Amygdala (tissue), 56 donors: ENCODE results near the gene ADAM12.
"Not testable (repeated sequence)": the region's sequence is repeated elsewhere in the genome, so short reads cannot be mapped to it uniquely, and the experiment has no call there.

Experiments used
- DNase-seq, 56 donors: peaks; one replicate each; lab custom pipeline; 2025; lab: John Stamatoyannopoulos, UW

ADAM12 gene

GRCh38 chr10:126268013-126268920 is 120.0 kb downstream of the ADAM12 start:
- DNase-seq: no peak

DNA sequence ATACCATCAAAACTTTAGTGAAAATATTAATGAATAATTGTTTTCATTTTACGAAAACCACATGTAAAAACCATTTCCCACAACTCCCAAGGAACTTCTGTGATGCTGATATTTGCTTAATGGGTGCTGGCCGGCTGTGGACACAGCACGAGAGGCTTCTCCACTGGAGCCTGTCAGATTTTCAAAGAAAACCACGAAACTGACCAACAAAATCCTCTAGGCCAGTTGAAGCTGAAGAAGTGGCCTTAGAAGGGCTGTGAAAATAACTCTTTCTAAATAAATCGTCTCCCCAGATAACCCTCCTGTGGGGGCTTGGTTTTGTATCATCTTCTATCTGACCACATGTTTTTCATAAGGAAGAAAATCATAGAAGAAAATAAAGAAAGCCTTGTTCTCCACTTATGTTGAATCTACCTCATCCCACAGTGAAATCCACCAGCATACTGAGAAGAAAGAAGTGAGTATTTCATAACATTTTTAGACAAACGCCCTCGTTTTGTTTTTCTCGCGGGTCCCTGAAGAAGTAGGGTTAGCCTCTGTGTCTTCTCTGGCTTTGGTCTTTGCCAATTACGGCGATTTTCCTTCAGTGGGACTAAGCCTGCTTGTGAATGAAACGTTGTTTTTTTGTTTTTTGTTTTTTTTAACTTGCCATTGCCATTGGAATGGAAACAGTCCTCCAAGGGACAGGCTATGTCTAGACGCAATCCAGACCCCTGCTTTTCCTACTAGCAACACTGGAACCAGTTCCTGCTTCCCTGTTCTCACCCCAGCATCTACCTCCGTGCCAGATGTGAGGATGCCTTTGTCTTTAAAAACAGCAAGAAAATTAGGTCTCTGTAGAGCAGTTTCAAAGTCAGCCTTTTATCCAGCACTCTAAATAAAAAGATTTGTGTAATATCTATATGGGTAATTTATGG is 123.9 kb downstream of the ADAM12 start:
- DNase-seq: no peak

DNA sequence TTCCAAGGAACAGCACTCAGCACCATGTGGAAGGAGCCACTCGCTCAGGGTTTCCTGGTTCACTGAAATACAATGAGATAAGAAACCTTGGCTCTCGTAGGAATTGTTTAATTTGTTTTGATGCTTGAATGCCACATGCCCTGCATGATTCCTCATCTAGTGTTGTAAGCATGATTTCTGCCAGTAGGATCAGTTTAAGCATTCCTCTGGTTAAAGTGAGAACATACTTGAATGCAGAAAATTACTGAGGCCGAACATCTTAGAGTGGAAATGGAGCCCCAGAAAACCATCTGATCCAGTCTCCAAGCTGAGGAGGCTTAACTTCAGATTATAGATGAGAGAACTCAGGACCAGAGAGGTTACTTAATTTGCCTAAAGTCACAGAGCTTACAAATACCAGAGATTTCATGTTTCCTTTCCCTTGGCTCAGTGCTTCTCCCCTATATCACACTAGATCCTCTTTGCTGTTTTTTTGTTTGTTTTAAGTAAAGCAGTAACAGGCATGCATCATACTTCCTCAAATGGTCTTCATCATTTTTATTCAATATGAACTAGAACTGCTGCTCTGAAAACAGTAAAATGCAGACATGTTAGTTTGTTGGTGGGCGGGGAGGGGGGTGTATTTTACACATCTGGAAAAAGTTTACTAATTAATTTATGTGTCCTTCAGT is 125.1 kb downstream of the ADAM12 start:
- DNase-seq: no peak

GRCh38 chr10:126262233-126262838 is 125.9 kb downstream of the ADAM12 start:
- DNase-seq: no peak

DNA sequence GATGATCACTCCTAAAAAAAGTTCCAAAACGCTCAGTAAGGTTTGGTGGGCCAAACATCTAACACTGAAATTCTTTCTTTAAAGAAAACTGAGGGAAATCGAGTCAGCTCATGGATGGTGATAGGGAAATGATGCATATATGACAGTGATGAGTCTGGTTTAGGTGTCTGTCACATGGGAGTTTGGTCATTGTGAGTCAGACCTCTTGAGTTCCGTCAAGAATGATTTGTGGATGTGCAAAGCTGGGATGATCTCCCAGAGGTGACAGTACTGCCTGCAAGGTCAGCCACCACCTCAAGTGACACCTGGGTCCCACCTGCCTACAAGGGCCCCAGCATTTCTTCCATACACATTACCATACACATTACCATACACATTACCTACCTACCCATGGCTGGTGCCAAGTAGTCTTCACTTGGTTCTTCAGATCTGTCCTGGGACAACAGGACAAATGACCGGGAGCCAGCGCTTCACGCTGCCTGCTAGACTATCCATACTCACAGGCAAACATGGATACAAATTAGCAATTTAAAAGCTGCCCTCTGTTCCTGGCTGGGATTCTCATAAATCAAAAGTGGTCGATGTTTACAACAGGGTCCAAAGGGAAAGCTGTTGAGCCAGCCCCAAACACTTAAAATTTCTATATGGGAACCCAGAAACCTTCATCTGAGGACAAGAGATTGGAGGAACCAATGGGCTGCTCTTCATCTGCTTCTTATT is 128.4 kb downstream of the ADAM12 start:
- no peak for DNase-seq

GRCh38 chr10:126256864-126257263 is 131.4 kb downstream of the ADAM12 start:
- no peak for DNase-seq

GRCh38 chr10:126255313-126255712 is 133.0 kb downstream of the ADAM12 start:
- DNase-seq: no peak

- DNase-seq: no peak
These were observed 134.7 kb downstream of the ADAM12 start for GRCh38 chr10:126253611-126253998.

DNA sequence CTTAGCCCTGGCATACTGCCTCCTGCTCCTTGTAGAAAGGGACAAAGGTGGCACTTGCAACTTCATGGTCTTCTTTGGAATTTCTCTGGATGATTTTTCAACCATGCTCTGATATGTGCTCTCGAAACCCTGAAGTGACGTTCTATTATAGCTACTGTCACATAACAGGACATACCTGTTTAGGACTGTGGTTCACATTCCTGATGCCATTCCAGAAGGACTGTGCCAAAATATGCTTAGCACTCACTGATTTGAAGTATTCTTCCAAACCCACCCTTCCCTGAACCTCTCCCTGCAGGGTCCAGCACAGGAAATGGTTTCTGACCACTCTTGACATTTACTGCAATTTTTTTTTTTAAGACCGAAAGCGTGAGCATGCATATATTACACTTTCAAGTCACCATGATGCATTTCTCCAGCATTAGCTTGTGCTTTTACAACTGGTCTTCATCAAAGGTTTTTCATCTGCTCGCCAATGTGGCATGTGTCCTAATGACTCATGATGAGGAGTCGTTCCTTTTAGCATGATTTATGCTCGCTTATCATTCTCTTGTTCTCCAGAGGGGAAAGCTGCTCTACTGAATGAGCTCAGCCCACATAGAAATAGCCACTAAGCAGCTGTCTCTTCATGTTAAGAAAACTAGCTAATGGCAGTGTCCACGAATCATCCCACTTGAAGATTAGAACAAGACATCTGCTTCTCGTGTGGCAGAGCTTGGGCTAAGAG is 135.2 kb downstream of the ADAM12 start:
- no peak for DNase-seq

DNA sequence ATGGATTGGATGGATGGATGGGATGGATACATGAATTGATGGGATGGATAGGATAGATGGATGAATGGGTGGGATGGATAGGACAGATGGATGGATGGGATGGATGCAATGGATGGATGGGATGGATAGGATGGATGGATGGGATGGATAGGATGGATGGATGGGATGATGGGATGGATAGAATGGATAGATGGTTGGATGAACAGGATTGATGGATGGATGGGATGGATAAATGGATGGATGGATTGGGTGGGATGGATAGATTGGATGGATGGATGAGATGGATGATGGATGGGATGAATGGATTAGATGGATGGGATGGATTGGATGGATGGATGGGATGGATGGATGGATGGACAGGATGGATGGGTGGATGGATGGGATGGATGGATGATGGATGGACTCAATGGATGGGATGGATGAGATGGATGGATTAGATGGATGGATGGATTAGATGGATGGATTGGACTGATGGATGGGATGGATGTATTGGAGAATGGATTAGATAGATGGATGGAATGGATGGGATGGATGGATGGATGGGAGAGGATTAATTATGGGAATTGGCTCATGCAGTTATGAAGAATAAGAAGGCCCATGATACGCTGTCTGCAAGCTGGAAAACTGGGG is 136.4 kb downstream of the ADAM12 start:
- no peak for DNase-seq

DNA sequence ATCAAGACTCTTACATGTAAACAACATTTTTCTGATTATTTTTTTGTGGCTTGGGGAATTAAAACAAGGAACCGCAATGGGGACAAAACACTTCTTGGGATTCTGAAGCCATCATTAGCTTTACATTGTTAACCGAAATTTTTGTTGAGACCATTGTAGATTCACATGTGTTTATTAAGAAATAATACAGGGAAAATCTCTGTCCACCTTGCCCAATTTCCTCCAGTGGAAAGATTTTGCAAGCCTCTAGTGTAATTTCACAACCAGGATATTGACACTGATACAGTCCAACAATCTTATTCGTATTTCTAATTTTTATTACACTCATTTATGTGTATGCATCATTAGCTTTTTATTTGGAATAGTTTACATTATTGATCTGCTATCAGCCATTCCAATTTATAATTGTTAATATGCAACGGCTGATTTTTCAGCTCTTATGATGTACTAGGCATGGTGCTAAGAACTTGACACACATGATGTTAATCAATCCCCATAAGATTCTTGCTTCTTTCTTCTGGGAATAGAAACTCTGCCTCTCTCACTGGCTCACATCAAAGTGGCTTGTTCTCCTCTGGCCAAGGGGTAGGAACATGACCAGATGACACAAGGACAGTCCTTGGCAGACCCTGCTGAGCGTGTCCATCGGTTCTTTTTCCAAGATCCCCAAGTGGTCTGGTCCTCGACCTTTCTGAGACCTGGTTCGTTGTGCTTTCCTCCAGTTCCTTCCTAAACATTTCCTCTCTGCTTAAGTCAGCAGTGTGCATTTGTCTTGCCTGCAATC is 137.6 kb downstream of the ADAM12 start:
- DNase-seq: no peak

DNA sequence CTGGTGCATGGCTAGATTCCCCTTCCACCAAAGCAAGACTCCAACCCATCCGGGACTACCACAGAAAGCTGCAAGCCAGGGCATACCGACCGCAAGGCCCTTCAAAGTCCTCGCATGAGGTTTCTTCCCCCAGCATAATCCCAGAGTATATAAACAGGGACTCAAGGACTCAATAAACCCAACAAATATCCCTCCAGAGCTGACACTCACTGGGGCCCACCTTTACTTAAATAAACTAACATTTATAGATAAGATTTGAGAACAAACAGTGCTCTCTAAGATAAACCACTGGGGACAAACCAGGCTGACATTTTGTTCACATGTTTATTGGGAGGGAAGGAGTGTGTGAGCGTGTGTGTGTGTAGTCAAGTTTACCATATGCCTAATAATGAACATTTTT is 138.2 kb downstream of the ADAM12 start:
- DNase-seq: no peak

DNA sequence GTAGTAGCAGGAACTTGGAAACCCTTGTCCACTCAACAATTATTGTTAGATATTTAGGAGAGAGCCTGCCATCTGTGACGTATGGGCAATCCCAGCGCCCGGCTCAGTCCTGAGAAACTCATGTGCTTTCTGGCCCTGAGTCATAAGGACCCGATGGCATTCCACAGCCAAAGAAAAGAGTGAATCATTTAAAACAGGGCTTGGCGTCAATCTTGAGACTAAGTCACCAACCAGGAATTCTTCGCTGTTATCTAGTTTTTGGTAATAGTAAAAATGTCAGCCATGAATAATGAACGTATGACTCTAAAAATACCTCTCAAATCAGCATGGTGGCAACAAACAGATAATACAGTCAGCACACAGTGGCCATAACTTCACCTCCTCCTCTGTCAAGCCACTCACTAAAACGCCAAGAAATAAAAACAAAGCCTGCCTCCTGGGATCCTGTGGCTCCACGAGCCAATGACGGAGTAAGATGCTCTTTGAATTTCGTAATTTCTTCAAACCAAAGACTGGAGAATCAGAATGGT is 140.8 kb downstream of the ADAM12 start:
- DNase-seq: no peak

DNA sequence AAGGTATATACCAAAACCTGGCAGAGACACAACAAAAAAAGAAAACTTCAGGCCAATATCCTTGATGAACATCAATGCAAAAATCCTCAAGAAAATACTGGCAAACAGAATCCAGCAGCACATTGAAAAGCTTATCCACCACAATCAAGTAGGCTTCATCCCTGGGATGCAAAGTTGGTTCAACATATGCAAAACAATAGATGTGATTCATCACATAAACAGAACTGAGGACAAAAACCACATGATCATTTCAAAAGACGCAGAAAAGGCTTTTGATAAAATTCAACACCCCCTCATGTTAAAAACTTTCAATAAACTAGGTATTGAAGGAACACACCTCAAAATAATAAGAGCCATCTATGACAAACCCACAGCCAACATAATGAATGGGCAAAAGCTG is 141.9 kb downstream of the ADAM12 start:
- DNase-seq: not testable (repeated sequence)

DNA sequence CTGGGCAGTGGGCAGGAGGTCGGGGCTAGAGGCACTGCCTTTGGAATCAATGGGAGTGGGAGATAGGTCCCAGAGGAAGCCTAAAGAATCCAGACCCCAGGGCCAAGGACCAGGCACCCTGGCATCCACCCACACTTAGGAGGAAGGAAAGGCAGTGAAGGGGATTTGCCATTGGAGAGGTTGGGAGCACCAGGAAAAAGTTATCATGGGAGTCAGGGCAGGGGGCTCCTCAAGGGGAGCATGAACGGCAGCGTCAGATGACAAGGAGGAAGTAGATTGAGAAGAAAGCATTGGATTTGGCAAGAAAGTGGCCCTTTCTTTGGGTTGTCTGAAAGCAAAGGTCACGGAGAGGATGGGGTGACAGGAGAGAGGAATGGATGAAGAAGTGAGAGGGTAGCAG is 142.8 kb downstream of the ADAM12 start:
- no peak for DNase-seq

DNA sequence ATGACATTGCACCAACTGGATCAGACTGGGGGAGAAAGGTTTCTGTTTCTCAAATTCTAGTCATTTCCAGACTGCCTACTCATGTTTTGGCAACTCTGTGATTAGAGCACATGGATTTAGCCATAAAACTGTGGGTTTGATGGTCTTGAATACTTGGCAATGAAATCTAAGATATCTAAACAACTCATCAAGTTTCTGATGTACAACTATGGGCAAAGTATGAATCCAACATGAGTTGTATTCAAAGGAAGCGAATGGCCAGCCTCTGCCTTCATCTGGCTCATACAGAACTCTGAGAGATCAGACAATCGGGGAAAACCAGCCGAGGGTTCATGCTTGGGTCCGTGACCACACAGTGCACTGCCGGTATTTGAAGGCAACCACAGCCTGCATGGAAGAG is 144.3 kb downstream of the ADAM12 start:
- DNase-seq: no peak

DNA sequence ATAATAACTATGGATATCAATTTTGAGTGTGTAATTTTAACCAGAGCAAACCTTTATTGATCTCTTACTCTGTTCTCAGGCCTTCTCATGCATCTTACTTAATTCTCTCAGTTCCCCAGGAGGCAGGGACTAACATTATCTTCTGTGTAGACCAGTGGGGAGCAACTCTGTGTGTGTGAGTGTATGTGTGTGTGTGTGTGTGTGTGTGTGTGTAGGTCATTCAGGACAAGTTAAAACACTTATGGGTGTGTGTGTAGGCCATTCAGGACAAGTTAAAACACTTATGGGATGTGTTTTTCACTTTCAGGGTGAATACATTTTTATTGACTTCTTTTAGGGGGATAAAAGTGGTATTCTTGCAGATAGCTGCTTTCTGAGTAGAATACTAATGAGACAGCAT is 145.0 kb downstream of the ADAM12 start:
- no peak for DNase-seq
